ENCODE measurements around the gene RAB9A.

Gene RAB9A

DNA sequence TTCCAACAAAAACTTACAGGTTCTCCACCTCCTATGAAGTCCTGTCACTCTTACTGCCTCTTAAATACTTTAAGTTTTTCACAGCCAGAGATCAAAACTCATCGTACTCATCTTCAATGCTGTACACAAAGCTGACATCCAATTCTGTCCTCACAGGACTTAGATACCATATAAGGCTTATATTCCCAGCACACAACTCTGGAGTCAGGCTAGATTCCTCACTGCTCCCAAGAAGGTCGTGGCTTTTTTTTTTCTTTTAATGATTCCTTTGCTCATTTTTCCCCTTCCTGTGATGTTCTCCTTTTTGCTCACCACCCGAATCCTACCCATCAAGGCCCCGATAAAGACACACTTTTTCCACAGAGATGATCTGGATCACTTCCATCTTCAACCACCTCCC is 44.6 kb downstream of the RAB9A start:
- Histone ChIP-seq H3K4me3 (ENCODE audit: low read depth, low read length) (peak overlapping the region; percentile 72), H3K27ac (no peak overlapping the region), H3K27me3 (replicated peaks) (no peaks in the 10 kb centered on the region), H3K36me3 (replicated peaks) (no peaks in the 10 kb centered on the region)
- in situ Hi-C loops (cut with HindIII; ENCODE audit: low pct_ligation_motif_present, low sequenced_read_pairs), result no loop called here
- DNase-seq, result no peak
- TF ChIP-seq, protein P1, sequence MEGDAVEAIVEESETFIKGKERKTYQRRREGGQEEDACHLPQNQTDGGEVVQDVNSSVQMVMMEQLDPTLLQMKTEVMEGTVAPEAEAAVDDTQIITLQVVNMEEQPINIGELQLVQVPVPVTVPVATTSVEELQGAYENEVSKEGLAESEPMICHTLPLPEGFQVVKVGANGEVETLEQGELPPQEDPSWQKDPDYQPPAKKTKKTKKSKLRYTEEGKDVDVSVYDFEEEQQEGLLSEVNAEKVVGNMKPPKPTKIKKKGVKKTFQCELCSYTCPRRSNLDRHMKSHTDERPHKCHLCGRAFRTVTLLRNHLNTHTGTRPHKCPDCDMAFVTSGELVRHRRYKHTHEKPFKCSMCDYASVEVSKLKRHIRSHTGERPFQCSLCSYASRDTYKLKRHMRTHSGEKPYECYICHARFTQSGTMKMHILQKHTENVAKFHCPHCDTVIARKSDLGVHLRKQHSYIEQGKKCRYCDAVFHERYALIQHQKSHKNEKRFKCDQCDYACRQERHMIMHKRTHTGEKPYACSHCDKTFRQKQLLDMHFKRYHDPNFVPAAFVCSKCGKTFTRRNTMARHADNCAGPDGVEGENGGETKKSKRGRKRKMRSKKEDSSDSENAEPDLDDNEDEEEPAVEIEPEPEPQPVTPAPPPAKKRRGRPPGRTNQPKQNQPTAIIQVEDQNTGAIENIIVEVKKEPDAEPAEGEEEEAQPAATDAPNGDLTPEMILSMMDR (IDR thresholded peaks at IDR 0.05; ENCODE audit: low read depth, low read length, missing control alignments), result no peak

GRCh38 chrX:13734278-13735172 is 45.6 kb downstream of the RAB9A start, which contains the start of the genes OFD1 and TRAPPC2:
Gene OFD1, plus strand, starts transcription at chrX:13734748. Its CDS starts 324 bp downstream, at chrX:13735072.
Gene TRAPPC2, minus strand, starts transcription at chrX:13734620. Its CDS starts 14,657 bp downstream, at chrX:13719963.
- in situ Hi-C loops (cut with HindIII; ENCODE audit: low pct_ligation_motif_present, low sequenced_read_pairs), result no loop called here
- Histone ChIP-seq H3K27ac (peak within 1 kb of the TSS; percentile 67), H3K36me3 (replicated peaks) (no peaks in the 10 kb centered on the region), H3K27me3 (replicated peaks) (no peaks in the 10 kb centered on the region), H3K4me3 (ENCODE audit: low read depth, low read length) (peak within 1 kb of the TSS; percentile 72)
- DNase-seq, result peak; percentile 96
- TF ChIP-seq, protein P1 (IDR thresholded peaks at IDR 0.05; ENCODE audit: low read depth, low read length, missing control alignments), result no peak

- TF ChIP-seq, protein P1 (IDR thresholded peaks at IDR 0.05; ENCODE audit: low read depth, low read length, missing control alignments), result no peak
- H3K4me3 ChIP-seq (ENCODE audit: low read depth, low read length), result no peak overlapping the region
- H3K36me3 ChIP-seq (replicated peaks), result no peaks in the 10 kb centered on the region
- in situ Hi-C loops (cut with HindIII; ENCODE audit: low pct_ligation_motif_present, low sequenced_read_pairs), result no loop called here
- no peak for DNase-seq
- no peaks in the 10 kb centered on the region for H3K27me3 ChIP-seq (replicated peaks)
- no peak overlapping the region for H3K27ac ChIP-seq
Observed at GRCh38 chrX:13741695-13742094, 52.8 kb downstream of the RAB9A start.

DNA sequence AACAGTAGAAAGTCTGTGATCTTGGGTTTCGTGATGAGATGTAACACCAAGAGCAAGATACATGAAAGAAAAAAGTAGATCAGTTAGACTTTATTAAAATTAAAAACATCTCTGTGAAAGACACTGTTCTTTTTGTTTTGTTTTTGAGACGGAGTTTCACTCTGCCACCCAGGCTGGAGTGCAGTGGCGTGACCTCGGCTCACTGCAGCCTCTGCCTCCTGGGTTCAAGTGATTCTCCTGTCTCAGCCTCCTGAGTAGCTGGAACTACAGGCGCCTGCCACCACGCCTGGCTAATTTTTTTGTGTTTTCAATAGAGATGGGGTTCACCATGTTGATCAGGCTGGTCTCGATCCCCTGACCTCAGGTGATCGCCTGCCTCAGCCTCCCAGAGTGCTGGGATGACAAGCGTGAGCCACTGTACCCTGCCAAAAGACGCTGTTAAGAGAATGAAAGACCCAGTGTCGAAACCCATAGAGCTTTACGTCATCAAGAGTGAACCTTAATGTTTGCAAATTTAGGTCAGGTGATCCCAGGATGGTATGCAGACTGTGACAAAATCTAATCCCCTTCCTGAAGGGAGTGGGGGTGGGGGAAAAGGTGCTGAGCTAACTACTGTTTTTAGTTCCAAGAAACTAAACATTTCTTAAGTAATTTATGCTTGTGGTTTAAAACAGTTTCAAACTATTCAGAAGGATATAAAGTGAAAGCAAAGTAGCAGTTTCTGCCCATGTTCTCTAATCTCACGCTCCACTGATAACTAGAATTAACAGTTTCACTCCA is 53.7 kb downstream of the RAB9A start:
- no peak for DNase-seq
- Histone ChIP-seq H3K4me3 (ENCODE audit: low read depth, low read length) (no peak overlapping the region), H3K36me3 (replicated peaks) (no peaks in the 10 kb centered on the region), H3K27ac (no peak overlapping the region), H3K27me3 (replicated peaks) (no peaks in the 10 kb centered on the region)
- TF ChIP-seq, protein P1 (IDR thresholded peaks at IDR 0.05; ENCODE audit: low read depth, low read length, missing control alignments), result no peak
- in situ Hi-C loops (cut with HindIII; ENCODE audit: low pct_ligation_motif_present, low sequenced_read_pairs), result no loop called here

DNA sequence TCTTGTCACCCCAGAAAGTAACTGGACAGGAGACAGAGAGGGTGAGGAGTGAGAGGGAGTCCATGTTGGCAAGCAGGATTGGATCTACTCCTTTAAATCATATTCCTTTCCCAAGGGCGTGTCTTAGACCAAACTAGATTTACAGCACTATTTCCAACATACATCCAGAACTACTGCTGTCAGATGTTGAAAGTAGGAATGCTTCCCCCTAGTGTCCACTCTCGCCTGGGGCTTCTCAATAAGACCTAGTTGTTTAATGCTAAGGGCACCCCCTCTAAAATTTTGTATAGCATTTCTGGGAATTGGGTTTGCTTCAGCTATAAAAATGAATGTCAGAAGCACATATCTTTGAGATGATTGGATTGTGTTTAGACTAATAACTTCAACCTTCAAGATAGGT is 58.9 kb downstream of the RAB9A start:
- no peak overlapping the region for H3K4me3 ChIP-seq (ENCODE audit: low read depth, low read length)
- in situ Hi-C loops (cut with HindIII; ENCODE audit: low pct_ligation_motif_present, low sequenced_read_pairs), result no loop called here
- no peak overlapping the region for H3K27ac ChIP-seq
- TF ChIP-seq, protein P1 (IDR thresholded peaks at IDR 0.05; ENCODE audit: low read depth, low read length, missing control alignments), result peak; percentile 75
- H3K27me3 ChIP-seq (replicated peaks), result no peaks in the 10 kb centered on the region
- peak; percentile 39 for DNase-seq
- H3K36me3 ChIP-seq (replicated peaks), result peaks cover 2% of the 10 kb centered on the region

Data from brain microvascular endothelial cell (primary cell).